HepG2 (cell line): ENCODE measurements around the gene CTU2. TPM values are rescaled to one million over a fixed set of nuclear protein-coding genes. Genes with fewer than 3 reads are reported as not detected.

Source experiments
- CHCHD3 ChIP-seq: sonication (generic); formaldehyde crosslinking; IDR thresholded peaks from 2 replicates; pipeline ENCODE4 v1.8.0; 2022; ENCODE audit warnings: mild to moderate bottlenecking, missing genetic modification reagents, moderate library complexity
- HOXA7 ChIP-seq: sonication (generic); formaldehyde crosslinking; IDR thresholded peaks from 2 replicates; pipeline ENCODE4 v1.8.1; 2022; ENCODE audit warnings: mild to moderate bottlenecking, missing genetic modification reagents, moderate library complexity
- KLF13 ChIP-seq: sonication (generic); formaldehyde crosslinking; IDR thresholded peaks from 2 replicates; pipeline ENCODE4 v1.4.0; 2020; ENCODE audit warnings: mild to moderate bottlenecking, missing genetic modification reagents
- NCOA2 ChIP-seq: sonication (generic); formaldehyde crosslinking; IDR thresholded peaks from 2 replicates; pipeline ENCODE4 v1.8.0; 2022; ENCODE audit warnings: inconsistent platforms
- PAWR ChIP-seq: sonication (generic); formaldehyde crosslinking; IDR thresholded peaks from 2 replicates; pipeline ENCODE4 v1.4.0; 2020; ENCODE audit warnings: missing genetic modification reagents, mild to moderate bottlenecking, borderline replicate concordance
- RELA ChIP-seq: sonication (generic); formaldehyde crosslinking; IDR thresholded peaks from 2 replicates; pipeline ENCODE4 v1.4.0; 2020; ENCODE audit warnings: missing genetic modification reagents
- SOX5 ChIP-seq: IDR thresholded peaks from 2 replicates; pipeline ENCODE4 v1.6.1; 2016; ENCODE audit warnings: borderline replicate concordance
- ZFP37 ChIP-seq: sonication (generic); formaldehyde crosslinking; IDR thresholded peaks from 2 replicates; pipeline ENCODE4 v1.4.0; 2020; ENCODE audit warnings: missing genetic modification reagents, borderline replicate concordance
- ZNF629 ChIP-seq: sonication (generic); formaldehyde crosslinking; conservative IDR thresholded peaks from 2 replicates; pipeline ENCODE4 v1.5.0; 2020; ENCODE audit warnings: missing genetic modification reagents
- ZNF703 ChIP-seq: sonication (generic); formaldehyde crosslinking; IDR thresholded peaks from 2 replicates; pipeline ENCODE4 v1.5.1; 2020; ENCODE audit warnings: missing genetic modification reagents, mild to moderate bottlenecking, moderate library complexity, borderline replicate concordance
- ZNF850 ChIP-seq: sonication (generic); formaldehyde crosslinking; conservative IDR thresholded peaks from 2 replicates; pipeline ENCODE4 v1.9.0; 2021; ENCODE audit warnings: mild to moderate bottlenecking, missing genetic modification reagents
- ZNF878 ChIP-seq: sonication (generic); formaldehyde crosslinking; IDR thresholded peaks from 2 replicates; pipeline ENCODE4 v1.8.1; 2023; ENCODE audit warnings: mild to moderate bottlenecking, missing genetic modification reagents, moderate library complexity
- ZNF879 ChIP-seq: sonication (generic); formaldehyde crosslinking; IDR thresholded peaks from 2 replicates; pipeline ENCODE4 v1.8.1; 2023; ENCODE audit warnings: missing genetic modification reagents
- ZSCAN31 ChIP-seq: sonication (generic); formaldehyde crosslinking; IDR thresholded peaks from 2 replicates; pipeline ENCODE4 v1.5.0; 2020; ENCODE audit warnings: low read depth, mild to moderate bottlenecking, missing genetic modification reagents
- polyA plus RNA-seq, 8 experiments: library from polyadenylated mRNA; depleted of rRNA in 3 of 8; stranded (reverse) in 7 of 8; unstranded in 1 of 8; fragments of >200 nt; fragmentation: Illumina TruSeq in 4 of 8; extraction: Trizol in 4 of 8; gene quantifications; 2 replicates each; pipeline versions ENCODE4 v1.2.1 to v1.2.3, GENCODE V29; 2011 to 2016; ENCODE audit warnings: low read depth in 4 of 8, missing spikeins in 1 of 8, mixed read lengths in 1 of 8; ENCODE audit not compliant: insufficient read depth in 1 of 8
- total RNA-seq, 5 experiments: library from RNA; depleted of rRNA; stranded (reverse); fragments of >200 nt; fragmentation: Illumina TruSeq; extraction: Trizol; gene quantifications; 2 replicates each; pipeline ENCODE4 v1.2.3, GENCODE V29; 2016; ENCODE audit warnings: low read depth in 1 of 5
- TF ChIP-seq, protein P1 (sequence below): sonication (generic); formaldehyde crosslinking; IDR thresholded peaks from 2 replicates; pipeline ENCODE4 v1.4.0; 2020; ENCODE audit warnings: missing genetic modification reagents, borderline replicate concordance
- TF ChIP-seq, protein P2 (sequence below): sonication (generic); formaldehyde crosslinking; IDR thresholded peaks from 2 replicates; pipeline ENCODE4 v1.5.1; 2020; ENCODE audit warnings: missing genetic modification reagents, mild to moderate bottlenecking, borderline replicate concordance
- TF ChIP-seq, protein P3 (sequence below): sonication (generic); formaldehyde crosslinking; IDR thresholded peaks from 2 replicates; pipeline ENCODE4 v1.4.0; 2020; ENCODE audit warnings: mild to moderate bottlenecking, missing genetic modification reagents, borderline replicate concordance
- TF ChIP-seq, protein P4 (sequence below): sonication (generic); formaldehyde crosslinking; IDR thresholded peaks from 2 replicates; pipeline ENCODE4 v1.4.0; 2020; ENCODE audit warnings: mild to moderate bottlenecking, missing genetic modification reagents

Gene CTU2
- total and polyA plus RNA-seq, 2 of the 13 experiments (the other 11 are each of a cell fraction or from before 2014, with no cell fraction given): 13.3 to 21.9 TPM

DNA sequence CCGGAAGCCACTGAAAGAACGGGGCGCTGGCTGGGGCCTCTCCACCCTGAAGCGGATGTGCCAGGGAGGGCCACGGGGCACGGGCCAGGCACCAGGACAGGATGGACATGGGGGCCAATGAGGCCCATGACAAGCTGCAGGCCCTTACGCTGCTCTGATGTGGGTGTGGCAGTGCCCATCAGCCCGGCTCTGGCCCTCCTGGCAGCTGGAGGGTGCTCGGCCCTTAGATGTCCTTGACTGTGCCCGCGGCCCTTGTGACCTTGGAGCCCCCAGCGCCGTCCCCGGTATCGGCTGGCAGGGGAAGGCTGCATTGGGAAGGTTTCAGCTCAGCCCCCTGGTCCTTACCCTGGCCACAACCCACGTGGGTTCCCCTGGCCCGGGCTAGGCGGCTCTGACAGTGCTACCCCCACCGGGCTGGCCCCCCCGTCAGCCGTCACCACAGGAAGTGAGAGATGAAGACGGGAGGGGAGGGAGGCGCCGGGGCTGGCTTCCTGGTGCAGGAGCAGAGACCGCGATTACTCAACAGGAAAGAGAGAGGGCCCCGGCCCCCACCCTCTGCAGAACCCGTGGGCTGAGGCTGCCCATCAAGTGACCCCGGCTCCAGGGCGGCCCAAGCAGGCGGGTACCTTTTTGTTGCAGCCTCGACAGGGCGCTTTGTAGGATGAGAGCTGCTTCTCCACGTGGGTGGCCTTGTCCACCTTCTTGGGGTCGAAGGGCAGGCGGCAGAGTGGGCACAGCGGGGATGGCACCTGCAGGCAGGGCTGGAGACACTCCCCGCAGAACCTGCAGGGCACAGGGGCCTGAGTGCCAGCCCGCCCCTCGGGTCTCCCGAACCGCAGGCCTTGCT lies 5.4 kb upstream of the CTU2 start (continued):
- TF ChIP-seq RELA (no peak), ZNF879 (CRISPR knock-in tag) (no peak), NCOA2 (CRISPR knock-in tag) (peak; percentile 72), ZNF703 (CRISPR knock-in tag) (no peak), ZNF850 (CRISPR knock-in tag) (peak; percentile 84), PAWR (CRISPR knock-in tag) (no peak), ZNF629 (CRISPR knock-in tag) (0 out of 2 replicates have a peak, but pooled peaks have one; percentile 3), KLF13 (CRISPR knock-in tag) (no peak), ZSCAN31 (CRISPR knock-in tag) (peak; percentile 82), SOX5 (peak; percentile 60; the same call in 1 of the 2 replicates), ZFP37 (CRISPR knock-in tag) (no peak), CHCHD3 (no peak), ZNF878 (CRISPR knock-in tag) (no peak), HOXA7 (CRISPR knock-in tag) (no peak)
- TF ChIP-seq, protein P1, sequence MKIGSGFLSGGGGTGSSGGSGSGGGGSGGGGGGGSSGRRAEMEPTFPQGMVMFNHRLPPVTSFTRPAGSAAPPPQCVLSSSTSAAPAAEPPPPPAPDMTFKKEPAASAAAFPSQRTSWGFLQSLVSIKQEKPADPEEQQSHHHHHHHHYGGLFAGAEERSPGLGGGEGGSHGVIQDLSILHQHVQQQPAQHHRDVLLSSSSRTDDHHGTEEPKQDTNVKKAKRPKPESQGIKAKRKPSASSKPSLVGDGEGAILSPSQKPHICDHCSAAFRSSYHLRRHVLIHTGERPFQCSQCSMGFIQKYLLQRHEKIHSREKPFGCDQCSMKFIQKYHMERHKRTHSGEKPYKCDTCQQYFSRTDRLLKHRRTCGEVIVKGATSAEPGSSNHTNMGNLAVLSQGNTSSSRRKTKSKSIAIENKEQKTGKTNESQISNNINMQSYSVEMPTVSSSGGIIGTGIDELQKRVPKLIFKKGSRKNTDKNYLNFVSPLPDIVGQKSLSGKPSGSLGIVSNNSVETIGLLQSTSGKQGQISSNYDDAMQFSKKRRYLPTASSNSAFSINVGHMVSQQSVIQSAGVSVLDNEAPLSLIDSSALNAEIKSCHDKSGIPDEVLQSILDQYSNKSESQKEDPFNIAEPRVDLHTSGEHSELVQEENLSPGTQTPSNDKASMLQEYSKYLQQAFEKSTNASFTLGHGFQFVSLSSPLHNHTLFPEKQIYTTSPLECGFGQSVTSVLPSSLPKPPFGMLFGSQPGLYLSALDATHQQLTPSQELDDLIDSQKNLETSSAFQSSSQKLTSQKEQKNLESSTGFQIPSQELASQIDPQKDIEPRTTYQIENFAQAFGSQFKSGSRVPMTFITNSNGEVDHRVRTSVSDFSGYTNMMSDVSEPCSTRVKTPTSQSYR (CRISPR knock-in tag): peak; percentile 54; the same call in 1 of the 2 replicates
- TF ChIP-seq, protein P2, sequence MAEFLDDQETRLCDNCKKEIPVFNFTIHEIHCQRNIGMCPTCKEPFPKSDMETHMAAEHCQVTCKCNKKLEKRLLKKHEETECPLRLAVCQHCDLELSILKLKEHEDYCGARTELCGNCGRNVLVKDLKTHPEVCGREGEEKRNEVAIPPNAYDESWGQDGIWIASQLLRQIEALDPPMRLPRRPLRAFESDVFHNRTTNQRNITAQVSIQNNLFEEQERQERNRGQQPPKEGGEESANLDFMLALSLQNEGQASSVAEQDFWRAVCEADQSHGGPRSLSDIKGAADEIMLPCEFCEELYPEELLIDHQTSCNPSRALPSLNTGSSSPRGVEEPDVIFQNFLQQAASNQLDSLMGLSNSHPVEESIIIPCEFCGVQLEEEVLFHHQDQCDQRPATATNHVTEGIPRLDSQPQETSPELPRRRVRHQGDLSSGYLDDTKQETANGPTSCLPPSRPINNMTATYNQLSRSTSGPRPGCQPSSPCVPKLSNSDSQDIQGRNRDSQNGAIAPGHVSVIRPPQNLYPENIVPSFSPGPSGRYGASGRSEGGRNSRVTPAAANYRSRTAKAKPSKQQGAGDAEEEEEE (CRISPR knock-in tag): peak; percentile 72; the same call in 1 of the 2 replicates
- TF ChIP-seq, protein P3, sequence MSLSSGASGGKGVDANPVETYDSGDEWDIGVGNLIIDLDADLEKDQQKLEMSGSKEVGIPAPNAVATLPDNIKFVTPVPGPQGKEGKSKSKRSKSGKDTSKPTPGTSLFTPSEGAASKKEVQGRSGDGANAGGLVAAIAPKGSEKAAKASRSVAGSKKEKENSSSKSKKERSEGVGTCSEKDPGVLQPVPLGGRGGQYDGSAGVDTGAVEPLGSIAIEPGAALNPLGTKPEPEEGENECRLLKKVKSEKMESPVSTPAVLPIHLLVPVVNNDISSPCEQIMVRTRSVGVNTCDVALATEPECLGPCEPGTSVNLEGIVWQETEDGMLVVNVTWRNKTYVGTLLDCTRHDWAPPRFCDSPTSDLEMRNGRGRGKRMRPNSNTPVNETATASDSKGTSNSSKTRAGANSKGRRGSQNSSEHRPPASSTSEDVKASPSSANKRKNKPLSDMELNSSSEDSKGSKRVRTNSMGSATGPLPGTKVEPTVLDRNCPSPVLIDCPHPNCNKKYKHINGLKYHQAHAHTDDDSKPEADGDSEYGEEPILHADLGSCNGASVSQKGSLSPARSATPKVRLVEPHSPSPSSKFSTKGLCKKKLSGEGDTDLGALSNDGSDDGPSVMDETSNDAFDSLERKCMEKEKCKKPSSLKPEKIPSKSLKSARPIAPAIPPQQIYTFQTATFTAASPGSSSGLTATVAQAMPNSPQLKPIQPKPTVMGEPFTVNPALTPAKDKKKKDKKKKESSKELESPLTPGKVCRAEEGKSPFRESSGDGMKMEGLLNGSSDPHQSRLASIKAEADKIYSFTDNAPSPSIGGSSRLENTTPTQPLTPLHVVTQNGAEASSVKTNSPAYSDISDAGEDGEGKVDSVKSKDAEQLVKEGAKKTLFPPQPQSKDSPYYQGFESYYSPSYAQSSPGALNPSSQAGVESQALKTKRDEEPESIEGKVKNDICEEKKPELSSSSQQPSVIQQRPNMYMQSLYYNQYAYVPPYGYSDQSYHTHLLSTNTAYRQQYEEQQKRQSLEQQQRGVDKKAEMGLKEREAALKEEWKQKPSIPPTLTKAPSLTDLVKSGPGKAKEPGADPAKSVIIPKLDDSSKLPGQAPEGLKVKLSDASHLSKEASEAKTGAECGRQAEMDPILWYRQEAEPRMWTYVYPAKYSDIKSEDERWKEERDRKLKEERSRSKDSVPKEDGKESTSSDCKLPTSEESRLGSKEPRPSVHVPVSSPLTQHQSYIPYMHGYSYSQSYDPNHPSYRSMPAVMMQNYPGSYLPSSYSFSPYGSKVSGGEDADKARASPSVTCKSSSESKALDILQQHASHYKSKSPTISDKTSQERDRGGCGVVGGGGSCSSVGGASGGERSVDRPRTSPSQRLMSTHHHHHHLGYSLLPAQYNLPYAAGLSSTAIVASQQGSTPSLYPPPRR (CRISPR knock-in tag): peak; percentile 74; the same call in 1 of the 2 replicates
- TF ChIP-seq, protein P4, sequence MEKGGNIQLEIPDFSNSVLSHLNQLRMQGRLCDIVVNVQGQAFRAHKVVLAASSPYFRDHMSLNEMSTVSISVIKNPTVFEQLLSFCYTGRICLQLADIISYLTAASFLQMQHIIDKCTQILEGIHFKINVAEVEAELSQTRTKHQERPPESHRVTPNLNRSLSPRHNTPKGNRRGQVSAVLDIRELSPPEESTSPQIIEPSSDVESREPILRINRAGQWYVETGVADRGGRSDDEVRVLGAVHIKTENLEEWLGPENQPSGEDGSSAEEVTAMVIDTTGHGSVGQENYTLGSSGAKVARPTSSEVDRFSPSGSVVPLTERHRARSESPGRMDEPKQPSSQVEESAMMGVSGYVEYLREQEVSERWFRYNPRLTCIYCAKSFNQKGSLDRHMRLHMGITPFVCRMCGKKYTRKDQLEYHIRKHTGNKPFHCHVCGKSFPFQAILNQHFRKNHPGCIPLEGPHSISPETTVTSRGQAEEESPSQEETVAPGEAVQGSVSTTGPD: 0 out of 2 replicates have a peak, but pooled peaks have one; percentile 9
